ENCODE results near the gene BLOC1S6. TPM values are rescaled to one million over a fixed set of nuclear protein-coding genes. Genes with fewer than 3 reads are reported as not detected.

Gene BLOC1S6
- total and polyA plus RNA-seq, 2 donors from 2014 or later: 14.8 to 35.0 TPM

DNA sequence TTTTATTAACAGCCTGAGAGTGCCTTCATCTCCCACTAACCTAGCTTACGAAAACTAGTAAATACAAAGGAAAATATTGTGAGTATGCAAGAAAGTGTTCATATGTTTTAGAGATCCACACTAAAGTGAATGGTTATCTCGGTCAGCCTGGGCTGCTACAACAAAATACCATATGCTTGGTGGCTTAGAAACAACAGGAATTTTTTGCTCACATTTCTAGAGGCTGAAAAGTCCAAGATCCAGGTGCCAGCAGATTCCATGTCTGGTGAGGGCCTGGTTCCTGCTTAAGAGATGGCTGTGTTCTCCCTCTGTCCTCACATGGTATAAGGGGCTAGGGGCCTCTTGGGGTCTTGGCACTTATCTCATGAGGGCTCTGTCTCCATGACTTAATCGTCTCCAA lies 44.1 kb upstream of the BLOC1S6 start:
- intact Hi-C loops (cut with DNase I): no loop called here
- no peaks in the 10 kb centered on the region for H3K4me1 ChIP-seq (ENCODE audit: control insufficient read depth in 2 of 3, insufficient read depth in 2 of 3, low read depth in 1 of 3, low read length in 3 of 3)
- H3K9ac ChIP-seq (ENCODE audit: low read length in 3 of 3): no peak overlapping the region
- no peak overlapping the region for H3K4me3 ChIP-seq (ENCODE audit: low read length in 3 of 3)
- H3K9me3 ChIP-seq (ENCODE audit: control insufficient read depth in 2 of 3, insufficient read depth in 1 of 3, low read length in 3 of 3): no peaks in the 10 kb centered on the region
- DNase-seq: no peak
- H3K36me3 ChIP-seq (ENCODE audit: control insufficient read depth in 2 of 3, insufficient read depth in 3 of 3, low read length in 3 of 3): no peaks in the 10 kb centered on the region
- TF ChIP-seq, protein P1, sequence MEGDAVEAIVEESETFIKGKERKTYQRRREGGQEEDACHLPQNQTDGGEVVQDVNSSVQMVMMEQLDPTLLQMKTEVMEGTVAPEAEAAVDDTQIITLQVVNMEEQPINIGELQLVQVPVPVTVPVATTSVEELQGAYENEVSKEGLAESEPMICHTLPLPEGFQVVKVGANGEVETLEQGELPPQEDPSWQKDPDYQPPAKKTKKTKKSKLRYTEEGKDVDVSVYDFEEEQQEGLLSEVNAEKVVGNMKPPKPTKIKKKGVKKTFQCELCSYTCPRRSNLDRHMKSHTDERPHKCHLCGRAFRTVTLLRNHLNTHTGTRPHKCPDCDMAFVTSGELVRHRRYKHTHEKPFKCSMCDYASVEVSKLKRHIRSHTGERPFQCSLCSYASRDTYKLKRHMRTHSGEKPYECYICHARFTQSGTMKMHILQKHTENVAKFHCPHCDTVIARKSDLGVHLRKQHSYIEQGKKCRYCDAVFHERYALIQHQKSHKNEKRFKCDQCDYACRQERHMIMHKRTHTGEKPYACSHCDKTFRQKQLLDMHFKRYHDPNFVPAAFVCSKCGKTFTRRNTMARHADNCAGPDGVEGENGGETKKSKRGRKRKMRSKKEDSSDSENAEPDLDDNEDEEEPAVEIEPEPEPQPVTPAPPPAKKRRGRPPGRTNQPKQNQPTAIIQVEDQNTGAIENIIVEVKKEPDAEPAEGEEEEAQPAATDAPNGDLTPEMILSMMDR (IDR thresholded peaks at IDR 0.05; ENCODE audit: borderline replicate concordance, extremely low read depth, insufficient read depth): no peak
- H3K27ac ChIP-seq (ENCODE audit: low read depth in 2 of 2, low read length in 2 of 2): no peak overlapping the region
- no peaks in the 10 kb centered on the region for H3K27me3 ChIP-seq (ENCODE audit: control insufficient read depth, insufficient read depth, low read length)
- no peak for FAIRE-seq

DNA sequence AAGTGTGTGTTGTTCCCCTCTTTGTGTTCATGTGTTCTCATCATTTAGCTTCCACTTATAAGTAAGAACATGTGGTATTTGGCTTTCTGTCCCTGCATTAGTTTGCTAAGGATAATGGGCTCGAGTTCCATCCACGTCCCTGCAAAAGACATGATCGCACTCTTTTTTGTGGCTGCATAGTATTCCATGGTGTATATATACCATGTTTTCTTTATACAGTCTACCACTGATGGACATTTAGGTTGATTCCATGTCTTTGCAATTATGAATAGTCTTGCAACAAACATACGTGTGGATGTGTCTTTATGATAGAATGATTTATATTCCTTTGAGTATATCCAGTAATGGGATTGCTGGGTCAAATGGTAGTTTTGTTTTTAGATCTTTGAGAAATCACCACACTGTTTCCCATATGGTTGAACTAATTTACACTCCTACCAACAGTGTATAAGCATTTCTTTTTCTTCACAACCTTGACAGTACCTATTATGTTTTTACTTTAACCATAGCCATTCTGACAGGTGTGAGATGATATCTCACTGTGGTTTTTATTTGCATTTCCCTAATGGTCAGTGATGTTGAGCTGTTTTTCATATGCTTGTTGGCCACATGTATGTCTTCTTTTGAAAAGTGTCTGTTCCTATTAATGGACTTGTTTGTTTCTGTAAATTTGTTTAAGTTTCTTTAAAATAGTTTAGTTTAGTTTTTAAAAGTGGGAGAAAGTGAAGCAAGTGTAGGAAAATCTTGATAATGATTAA lies 42.7 kb upstream of the BLOC1S6 start:
- Histone ChIP-seq H3K9me3 (ENCODE audit: control insufficient read depth in 2 of 3, insufficient read depth in 1 of 3, low read length in 3 of 3) (no peaks in the 10 kb centered on the region), H3K36me3 (ENCODE audit: control insufficient read depth in 2 of 3, insufficient read depth in 3 of 3, low read length in 3 of 3) (no peaks in the 10 kb centered on the region), H3K4me3 (ENCODE audit: low read length in 3 of 3) (no peak overlapping the region), H3K9ac (ENCODE audit: low read length in 3 of 3) (no peak overlapping the region), H3K27ac (ENCODE audit: low read depth in 2 of 2, low read length in 2 of 2) (no peak overlapping the region), H3K27me3 (ENCODE audit: control insufficient read depth, insufficient read depth, low read length) (no peaks in the 10 kb centered on the region), H3K4me1 (ENCODE audit: control insufficient read depth in 2 of 3, insufficient read depth in 2 of 3, low read depth in 1 of 3, low read length in 3 of 3) (no peaks in the 10 kb centered on the region)
- FAIRE-seq (no peak), DNase-seq (no peak)
- intact Hi-C loops (cut with DNase I): no loop called here
- TF ChIP-seq, protein P1 (IDR thresholded peaks at IDR 0.05; ENCODE audit: borderline replicate concordance, extremely low read depth, insufficient read depth): no peak

DNA sequence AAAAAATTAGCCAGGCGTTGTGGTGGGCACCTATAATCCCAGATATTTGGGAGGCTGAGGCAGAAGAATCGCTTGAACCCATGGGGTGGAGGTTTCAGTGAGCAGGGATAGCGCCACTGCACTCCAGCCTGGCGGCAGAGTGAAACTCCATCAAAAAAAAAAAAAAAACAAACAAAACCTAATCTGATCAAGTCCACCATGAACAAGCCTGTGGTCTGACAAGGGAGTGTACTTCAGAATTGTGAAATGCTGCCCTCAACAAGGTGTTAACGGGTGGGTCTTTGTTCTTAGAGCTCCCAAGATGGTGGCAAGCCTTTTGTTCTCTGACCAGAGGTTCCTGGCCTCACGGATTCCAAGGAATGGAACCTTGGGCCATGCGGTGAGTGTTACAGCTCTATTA lies 40.4 kb upstream of the BLOC1S6 start:
- no peaks in the 10 kb centered on the region for H3K4me1 ChIP-seq (ENCODE audit: control insufficient read depth in 2 of 3, insufficient read depth in 2 of 3, low read depth in 1 of 3, low read length in 3 of 3)
- no peaks in the 10 kb centered on the region for H3K27me3 ChIP-seq (ENCODE audit: control insufficient read depth, insufficient read depth, low read length)
- DNase-seq (no peak), FAIRE-seq (no peak)
- H3K27ac ChIP-seq (ENCODE audit: low read depth in 2 of 2, low read length in 2 of 2): no peak overlapping the region
- no peaks in the 10 kb centered on the region for H3K9me3 ChIP-seq (ENCODE audit: control insufficient read depth in 2 of 3, insufficient read depth in 1 of 3, low read length in 3 of 3)
- no peak overlapping the region for H3K4me3 ChIP-seq (ENCODE audit: low read length in 3 of 3)
- no peaks in the 10 kb centered on the region for H3K36me3 ChIP-seq (ENCODE audit: control insufficient read depth in 2 of 3, insufficient read depth in 3 of 3, low read length in 3 of 3)
- H3K9ac ChIP-seq (ENCODE audit: low read length in 3 of 3): no peak overlapping the region
- TF ChIP-seq, protein P1 (IDR thresholded peaks at IDR 0.05; ENCODE audit: borderline replicate concordance, extremely low read depth, insufficient read depth): no peak
- intact Hi-C loops (cut with DNase I): no loop called here

All from kidney (tissue), 14 donors.